Ramos (cell line): ENCODE results near the gene ST6GALNAC5.

Source experiments
- in situ Hi-C: fragments of 300-500 bp; cut with MboI; formaldehyde crosslinking; loops from one replicate; pipeline ENCODE4 v1.14.3; 2022; ENCODE audit warnings: low sequenced_read_pairs; ENCODE audit not compliant: unreplicated experiment

The ST6GALNAC5 gene

DNA sequence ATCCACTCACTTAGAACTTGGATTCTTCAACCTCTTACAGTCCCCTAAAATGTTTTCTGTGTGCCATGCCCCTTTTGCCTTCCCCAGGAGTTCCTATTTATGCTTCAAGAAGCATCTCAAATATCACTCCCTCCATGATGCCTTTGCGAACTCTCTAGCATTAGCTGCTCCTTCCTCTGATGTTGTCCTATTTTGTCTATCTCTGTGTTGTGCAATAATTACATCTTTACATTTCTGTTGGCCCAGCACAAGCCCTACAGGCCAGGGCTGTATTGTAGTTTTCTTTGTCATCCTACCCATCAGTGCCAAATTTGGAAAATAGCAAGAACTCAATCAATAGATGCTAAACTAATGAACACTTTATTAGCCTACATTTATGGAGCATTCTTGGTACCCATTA is 125.8 kb downstream of the ST6GALNAC5 start:
- in situ Hi-C loops: no loop called here

DNA sequence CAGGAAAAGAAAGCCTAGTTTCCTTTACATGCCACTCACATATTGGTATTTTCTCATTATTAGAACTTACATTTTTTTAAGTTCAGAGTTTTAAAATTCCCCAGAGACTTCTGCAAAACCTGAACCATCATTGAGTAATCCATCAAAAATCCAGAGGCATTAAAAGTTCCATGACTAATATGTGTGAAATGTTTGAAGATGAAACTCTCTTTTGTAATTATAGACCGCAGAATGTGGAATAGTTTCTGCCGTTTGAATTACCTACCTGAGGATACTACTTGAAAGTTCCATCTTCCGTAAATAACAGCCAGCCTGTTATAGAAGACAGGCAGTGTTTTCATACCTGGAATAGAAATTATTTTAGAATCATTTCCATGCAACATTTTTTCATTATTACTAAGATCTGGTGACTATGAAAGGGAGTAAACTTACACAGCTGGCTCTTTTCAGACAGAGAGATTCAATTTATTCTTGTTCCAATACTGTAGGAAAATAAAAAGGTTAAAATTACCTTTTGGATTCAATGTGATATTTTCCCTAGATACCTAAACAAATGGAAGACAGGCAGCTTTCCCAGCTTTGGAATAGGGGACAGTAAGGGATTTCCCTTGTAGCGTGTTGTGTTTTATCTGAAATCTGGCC is 131.4 kb downstream of the ST6GALNAC5 start:
- in situ Hi-C loops: no loop called here

DNA sequence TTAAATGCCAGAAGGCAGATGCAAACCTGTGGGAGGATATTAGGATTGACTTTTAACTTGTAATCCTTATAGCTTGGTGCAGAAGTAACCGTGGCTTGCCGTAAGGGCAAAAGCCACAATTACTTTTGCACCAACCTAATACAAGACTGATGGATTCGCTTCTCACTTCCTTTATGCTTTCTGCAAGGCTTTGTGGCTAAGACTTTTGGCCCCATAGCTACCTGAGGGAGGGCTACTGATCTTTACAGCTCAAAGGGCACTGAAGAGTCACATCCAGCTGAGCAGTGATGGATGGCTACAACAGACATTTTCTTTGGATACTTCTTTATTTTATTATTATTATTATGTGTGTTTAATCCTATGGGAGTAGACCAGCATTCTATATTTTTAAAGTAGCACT is 140.4 kb downstream of the ST6GALNAC5 start:
- in situ Hi-C loops: no loop called here

DNA sequence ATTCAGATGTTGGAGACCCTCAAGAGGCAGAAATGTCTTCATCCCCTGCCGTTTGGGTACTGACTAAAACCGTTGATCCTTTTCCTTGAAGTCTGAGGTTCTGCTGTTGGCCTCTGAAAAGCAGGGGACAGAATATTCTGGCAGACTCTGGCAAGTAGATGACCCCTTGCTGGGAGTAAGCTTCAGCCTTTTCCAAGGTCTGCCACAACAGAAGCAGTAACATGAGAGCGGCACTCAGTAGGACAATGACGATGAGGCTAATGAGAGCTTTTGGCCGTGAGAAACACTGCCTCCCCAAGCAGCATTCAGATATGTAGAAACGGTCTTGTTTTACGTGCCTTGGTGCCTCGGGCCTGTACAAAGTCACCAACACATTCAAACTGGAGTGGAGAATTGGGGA is 143.7 kb downstream of the ST6GALNAC5 start:
- in situ Hi-C loops: no loop called here

DNA sequence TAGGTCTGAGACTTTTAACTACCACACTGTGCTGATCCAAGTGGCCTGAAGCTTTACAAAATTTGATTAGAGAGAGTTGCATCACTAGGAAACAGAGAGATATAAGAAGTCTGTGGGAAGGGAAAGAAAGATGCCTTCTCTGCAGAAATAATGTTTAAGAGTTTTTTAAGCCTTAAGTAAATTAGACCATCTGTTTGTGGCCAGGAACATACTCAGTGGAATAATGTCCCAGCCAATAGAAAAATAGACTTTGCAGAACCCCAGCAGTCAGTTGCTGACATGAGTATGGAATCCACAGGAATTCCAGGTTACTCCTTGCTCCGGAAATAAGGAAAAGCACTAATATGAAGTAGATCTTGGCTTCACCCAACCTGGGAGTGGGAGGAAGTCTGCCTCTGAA is 144.8 kb downstream of the ST6GALNAC5 start:
- in situ Hi-C loops: no loop called here

DNA sequence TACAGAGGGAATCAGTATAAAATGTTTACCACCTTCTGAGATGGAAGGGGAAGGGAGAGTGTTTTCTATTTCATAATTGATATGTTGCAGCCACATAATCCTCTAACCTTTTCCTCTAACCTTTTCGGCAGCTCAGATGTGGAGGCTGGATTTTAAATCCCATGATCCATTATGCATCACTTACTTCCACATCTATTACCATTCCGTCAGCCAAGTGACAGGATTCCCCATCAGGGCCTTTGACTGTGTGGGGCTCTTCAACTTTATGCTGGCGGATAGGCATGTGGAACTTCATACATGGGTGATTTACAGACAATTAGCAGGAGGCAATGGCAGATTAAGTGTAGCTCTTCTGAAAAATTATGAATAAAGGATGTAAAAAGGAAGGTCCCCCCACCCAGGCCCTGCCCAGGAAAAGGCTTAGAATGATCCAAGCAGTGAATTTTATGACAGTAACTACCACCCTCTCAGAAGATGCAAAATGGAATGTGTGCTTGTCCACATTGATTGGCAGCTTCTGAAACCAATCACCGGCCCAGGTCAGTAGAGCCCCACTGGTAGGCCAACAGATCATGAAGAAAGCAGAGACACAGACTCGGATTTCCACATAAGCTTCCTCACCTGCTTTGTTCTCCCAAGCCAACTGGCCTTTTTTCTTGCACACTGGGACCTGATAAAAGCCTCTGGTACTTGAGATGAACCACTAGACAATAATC is 147.0 kb downstream of the ST6GALNAC5 start:
- in situ Hi-C loops: no loop called here

DNA sequence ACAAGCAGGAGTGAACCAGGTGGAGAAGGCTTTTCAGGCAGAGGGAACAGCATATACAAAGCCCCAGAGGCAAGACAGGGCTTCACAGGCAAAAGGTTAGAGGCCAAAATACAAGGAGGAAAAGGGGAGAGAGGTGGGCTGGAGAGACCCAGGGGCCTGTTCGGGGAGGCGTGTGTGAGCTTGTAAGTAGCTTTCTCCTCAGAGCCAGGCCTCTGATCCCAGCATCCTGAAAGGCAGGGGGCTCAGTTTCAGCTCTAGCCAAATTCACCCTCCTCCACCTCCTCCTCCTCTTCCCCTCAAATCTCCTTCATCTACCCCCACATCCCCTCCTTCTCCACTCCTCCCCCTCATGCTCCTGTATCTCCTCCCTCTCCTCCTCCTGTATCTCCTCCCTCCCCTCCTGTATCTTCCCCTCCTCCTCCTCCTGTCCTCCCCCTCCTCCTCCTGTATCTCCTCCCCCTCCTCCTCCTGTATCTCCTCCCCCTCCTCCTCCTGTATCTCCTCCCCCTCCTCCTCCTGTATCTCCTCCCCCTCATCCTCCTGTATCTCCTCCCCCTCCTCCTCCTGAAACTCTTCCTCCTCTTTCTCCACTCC is 148.6 kb downstream of the ST6GALNAC5 start:
- in situ Hi-C loops: no loop called here

DNA sequence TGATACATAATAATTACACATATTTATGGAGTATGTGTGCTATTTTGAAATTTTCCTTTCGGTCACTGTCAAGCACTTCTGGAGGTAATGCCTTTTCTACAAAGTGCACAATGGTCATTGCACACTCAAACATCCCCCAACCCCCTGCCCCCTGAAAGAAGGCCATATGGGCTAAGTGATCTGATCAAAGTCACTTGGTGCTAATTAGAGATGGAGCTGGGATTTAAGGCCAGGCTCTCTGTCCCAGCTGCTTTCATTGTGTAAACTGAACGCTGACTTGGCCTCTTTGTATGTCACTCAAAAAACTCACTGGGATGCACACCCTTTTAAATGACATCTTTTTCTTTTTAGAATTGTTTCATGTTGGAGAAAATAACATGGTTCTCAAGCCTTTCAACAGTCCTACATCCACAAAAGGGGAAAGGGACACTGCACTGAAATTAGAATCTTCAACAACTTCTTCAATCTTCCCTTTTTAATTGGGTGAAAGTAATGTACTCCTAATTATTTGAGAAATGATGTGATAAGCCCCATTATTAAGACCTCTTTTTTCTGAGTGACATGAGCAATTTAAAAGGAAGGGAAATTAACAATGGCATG is 149.2 kb downstream of the ST6GALNAC5 start:
- in situ Hi-C loops: no loop called here

DNA sequence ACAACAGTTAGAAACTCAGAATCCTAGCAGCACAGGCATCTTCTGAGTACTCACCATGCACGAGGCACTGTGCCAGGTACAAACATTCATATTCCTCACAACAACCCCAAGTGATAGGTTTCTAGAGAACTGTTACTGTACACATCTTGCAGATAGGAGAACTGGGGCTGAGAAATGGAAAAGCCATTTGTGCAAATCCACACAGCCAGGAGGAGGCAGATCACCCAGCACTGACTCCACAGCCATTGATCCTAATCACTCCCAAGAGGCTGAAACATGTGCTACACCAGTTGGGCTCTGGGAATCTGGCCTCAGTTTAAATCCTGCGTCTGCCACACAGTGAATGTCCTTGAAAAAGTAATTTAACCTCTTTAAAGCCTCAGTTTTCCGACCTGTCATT is 151.0 kb downstream of the ST6GALNAC5 start:
- in situ Hi-C loops: no loop called here

DNA sequence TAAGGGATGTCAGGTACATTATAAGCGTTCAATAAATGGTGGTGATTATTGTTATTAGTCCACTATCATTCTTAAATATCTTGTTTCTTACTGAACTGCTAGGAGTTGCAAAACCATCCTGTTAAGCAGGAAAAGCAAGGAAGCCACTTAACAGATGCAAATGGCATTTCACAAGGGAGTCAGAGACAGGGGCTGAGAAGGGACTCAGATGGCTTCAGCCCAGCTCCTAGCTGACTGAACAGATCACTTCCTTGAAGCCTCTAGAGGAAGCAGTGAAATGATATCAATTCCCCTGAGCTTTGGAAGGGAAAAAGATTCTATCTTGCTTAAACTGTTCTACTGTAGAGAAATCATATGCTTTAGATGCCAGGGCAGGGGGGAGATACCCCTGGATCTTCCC is 151.5 kb downstream of the ST6GALNAC5 start:
- in situ Hi-C loops: no loop called here

DNA sequence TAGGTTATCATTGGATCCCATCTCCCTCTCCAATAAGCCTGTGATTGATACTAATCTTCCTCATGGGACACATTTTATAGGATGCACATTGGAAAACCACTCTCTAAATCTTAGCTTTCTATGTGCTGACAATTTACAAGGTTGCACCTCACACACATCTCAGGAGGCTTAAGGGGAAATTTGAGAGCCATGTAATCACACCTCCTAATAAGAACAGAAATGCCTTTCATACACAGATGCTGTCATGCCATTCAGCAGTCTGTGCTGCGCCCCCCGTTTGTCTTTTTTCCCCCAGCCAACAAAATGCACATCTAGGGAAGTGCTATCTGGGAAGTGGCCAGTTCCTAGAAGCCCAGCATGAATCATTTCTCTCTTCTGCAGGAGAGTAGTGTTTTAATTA is 154.5 kb downstream of the ST6GALNAC5 start:
- in situ Hi-C loops: no loop called here

DNA sequence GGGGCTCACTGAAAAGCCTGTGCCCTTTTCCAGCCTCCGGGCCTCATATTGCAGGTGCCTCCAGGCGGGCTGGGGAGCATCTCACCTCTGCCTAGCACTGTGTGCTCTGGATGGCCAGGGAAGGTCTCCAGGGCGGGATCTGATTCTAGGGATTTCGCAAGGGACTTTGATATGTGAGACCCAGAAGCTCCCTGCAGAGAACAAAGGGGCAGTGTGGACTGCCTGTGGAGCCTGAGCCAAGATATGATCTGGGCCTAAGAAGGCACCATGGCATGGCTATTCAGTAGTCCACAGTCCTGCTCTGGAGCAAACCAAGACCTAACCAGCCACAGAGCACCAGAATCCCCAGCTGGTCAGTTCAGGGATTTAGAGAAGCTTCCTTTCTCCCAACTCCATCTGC is 157.2 kb downstream of the ST6GALNAC5 start:
- in situ Hi-C loops: no loop called here

DNA sequence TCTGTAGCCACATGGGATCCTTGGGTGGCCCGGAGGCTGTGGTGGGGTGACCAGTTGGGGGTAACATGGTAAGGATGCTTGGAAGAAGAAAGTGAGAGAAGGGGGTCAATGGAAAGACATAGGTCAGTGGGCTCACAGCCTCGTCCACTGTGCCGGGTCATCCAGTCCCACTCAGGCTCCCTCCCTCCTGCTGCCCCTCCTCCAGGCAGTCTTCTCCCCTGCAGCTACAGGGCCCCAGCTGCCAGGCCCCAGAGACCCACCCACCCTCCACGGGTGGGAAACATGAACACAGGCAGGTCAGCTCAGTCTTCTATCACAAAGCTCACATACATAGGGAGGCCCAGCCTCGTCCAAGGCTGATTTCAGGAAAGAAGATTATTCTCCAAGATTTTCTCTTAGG is 158.3 kb downstream of the ST6GALNAC5 start:
- in situ Hi-C loops: no loop called here

DNA sequence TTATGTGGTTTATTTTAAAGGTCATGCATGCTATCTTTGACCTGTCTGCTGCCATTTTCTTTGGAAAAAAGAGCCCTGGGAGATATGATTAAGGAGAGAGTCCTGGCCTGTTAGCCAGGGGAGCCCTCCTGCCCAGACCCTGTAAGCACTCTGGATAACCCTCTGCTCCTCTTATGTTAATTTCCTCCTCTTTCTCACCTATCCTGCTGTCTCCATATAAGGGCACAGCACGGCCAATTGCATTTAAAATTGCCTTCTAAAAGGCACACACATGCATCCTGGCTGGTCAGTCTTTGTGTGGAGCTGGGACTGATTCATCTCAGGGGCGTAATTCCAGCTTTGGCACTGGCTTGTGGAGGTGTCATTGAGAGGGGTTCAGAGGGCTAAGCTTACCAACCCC is 158.9 kb downstream of the ST6GALNAC5 start:
- in situ Hi-C loops: no loop called here

DNA sequence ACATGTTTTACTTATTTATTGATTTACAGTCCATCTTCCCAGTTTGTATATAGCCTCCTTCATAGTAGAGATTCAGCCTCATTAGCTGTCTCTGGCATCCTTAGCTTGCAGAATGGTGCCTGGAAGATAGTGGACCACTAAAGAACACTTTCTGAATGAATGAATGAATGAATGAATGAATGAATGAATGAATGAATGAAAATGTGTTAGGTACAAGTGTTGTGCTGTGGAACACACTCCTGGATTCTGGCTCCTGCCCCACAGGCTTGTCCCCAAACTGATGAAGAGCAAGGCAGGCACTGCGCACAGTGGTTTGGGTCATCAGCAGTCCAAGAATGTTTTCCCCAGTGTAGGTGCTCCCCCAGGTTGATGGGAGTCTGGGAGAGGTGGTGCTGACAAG is 159.4 kb downstream of the ST6GALNAC5 start:
- in situ Hi-C loops: no loop called here

DNA sequence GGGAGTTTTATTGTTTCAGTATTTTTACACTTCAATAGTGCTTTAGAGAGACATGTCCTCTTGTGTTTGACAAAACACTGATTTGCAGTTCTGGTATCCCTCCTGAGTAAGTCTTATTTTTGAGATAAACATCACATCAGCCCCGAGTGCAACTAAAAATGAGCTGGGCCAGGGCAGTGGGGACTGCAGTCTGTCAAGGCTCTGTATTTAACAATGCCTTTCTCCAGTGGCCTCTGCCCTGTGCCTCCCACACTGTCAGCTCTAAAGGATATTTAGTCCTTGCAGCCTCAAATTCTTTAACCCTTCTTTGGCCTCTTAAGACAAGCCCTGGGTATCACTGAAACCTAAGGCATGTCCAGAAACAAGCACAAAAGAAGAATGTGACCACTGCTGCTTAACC is 160.6 kb downstream of the ST6GALNAC5 start:
- in situ Hi-C loops: no loop called here

DNA sequence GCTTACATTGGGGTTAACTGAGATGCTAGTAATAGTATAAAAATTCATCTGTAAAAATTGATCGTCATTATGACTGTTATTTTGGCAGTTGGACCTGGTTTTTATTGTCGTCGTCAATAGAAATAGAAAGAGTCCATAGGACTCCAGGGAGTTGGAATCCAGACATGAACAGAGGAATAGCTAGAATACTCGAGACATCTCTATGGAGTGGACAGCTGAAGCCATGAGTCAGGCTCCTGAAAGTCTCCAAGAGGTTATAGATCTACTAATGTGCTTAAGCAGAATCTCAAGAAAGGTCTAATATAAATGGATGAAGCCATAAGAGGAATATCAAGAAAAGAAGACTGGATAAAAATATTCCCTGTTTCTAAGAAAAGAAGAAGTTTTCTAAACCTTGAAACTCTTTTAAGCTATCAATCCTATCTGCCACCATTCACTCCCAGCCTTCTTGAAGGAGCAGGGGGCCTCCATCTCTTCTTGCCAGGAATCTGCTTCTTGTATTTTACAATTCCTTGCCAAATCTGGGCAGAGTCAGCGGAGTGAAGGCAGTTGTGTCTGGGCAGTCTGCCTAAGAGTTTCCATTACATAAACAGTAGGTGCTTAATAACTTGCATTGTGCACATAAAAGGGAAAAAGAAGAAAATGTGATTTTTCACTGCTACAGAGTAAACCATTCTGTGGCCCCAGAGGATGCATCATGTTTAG is 163.3 kb downstream of the ST6GALNAC5 start:
- in situ Hi-C loops: no loop called here

DNA sequence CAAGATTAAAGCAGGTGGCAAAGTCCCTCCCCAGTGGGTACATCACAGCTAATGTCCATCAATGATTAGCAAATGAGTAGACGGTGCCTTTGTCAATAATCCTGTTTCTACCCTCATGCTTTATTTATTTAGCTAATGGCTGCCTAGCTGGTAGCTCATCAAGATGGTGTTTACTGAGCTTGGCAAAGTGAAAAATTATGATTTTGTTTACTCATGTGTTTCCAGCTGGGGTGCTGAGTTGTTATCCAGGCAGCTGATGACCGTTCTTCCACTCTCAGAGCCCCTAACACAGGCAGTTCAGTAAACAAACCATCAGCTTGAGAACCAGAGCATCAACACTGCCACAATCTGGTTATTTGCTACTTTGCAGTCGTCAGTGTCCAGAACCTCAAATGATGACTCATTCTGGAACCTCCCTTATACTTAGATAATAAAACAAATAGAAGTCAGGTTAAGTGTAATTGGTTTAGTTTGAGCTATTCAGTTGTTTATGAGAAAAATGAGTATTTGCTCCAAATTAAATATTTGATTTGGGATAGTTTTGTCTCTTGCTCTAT is 163.9 kb downstream of the ST6GALNAC5 start:
- in situ Hi-C loops: no loop called here

DNA sequence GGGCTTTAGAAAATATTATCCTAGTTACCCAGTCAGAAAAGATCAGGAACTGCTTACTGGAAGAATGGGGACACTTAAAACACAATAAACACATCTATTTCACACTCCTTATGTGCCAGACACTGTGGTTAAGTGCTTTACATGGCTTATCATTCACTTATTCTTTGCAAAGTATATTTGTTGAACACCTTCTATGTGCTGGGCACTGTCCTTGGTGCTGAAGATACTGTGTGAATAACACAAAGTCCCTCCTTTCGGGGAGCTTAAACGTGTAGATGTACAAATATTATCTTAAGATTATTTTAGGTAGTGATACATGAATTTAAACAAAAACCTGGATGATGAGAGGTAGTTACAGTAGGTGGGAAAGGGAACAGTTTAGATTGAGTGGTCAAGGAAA is 169.3 kb downstream of the ST6GALNAC5 start:
- in situ Hi-C loops: no loop called here

DNA sequence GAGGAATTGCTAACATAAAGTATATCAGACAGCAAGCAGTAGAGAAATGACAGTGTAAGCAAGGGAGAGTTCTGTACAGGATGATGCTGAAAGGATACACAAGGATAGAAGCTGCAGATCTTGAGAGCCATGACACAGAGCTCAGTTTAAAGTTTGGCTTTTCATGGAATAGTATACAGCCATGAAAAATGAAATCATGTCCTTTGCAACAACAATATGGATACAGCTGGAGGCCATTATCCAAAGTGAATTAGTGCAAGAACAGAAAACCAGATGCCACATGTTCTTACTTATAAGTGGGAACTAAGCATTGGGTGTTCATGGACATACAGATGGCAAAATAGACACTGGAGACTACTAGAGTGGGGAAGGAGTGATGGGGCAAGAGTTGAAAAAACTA is 169.8 kb downstream of the ST6GALNAC5 start:
- in situ Hi-C loops: no loop called here

DNA sequence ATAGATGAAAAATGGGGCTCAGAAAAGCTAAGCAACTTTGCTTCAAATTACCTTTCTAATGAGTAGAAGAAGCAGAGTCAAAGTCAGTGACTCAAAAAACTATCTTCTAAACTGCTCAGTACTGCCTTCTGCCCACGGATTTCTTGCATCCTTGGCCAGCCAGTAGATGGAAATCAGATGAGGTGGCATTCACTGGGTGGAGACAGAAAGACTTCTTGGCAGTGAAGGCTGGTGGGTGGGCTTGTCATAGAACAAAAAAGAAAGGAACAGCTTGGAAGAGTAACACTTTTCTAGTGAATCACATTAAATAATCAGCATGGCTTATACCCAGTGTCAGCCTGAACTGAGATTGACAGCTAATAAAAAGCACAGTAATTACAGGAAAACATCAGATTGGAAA is 170.7 kb downstream of the ST6GALNAC5 start:
- in situ Hi-C loops: no loop called here
